ENCODE results near the gene ZBTB42.

The ZBTB42 gene

DNA sequence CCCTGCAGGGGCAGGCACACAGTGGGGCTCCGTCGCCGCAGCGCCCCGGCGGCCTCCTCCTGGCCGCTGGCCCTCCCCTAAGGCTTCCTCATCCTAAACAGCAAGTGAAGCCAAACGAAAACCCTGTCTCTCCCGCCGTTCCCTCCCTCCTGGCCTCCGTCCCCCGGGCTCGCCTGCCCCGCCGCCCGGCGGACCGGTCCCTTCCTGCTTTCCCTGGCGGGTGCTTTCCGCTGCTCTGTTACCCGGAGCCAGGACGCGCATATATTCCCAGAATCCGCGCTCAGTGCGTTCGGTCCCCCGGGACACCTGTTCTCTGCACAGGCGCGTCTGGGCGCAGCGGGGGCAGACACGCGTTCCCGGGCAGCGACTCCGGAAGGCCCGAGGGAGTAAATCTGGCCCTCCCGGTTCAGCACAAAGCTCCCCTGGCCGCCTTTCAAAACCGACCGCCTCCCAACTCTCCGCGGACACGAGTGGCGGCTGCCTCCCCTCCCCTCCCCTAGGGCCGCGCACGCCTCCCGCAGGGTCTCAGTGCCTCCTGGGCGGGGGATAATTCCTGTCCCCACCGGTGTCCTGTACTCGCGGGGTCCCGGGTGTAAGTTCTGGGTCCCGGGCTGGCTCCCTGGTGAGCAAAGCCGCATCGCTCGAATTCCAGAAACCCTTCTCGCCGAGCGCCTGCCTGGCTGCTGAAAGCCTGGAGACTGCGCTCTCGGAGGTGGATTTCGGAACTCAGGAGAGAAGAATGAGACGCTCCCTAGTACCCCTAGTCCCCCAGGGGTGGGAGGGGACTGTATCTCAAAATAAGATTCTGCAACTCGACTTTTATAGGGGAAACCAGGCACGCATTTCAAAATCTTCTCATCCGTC, 42.8 kb downstream of the ZBTB42 start:
- peaks cover 100% of the 10 kb centered on the region for H3K27me3 Mint-ChIP-seq (ENCODE audit: low read depth, poor library complexity)
- peaks cover 29% of the 10 kb centered on the region for H3K9me3 Mint-ChIP-seq
- H3K4me1 Mint-ChIP-seq, result peaks cover 12% of the 10 kb centered on the region
- peak overlapping the region; percentile 77 for H3K4me3 Mint-ChIP-seq
- H3K27ac Mint-ChIP-seq, result no peak overlapping the region
- TF ChIP-seq, protein P1, sequence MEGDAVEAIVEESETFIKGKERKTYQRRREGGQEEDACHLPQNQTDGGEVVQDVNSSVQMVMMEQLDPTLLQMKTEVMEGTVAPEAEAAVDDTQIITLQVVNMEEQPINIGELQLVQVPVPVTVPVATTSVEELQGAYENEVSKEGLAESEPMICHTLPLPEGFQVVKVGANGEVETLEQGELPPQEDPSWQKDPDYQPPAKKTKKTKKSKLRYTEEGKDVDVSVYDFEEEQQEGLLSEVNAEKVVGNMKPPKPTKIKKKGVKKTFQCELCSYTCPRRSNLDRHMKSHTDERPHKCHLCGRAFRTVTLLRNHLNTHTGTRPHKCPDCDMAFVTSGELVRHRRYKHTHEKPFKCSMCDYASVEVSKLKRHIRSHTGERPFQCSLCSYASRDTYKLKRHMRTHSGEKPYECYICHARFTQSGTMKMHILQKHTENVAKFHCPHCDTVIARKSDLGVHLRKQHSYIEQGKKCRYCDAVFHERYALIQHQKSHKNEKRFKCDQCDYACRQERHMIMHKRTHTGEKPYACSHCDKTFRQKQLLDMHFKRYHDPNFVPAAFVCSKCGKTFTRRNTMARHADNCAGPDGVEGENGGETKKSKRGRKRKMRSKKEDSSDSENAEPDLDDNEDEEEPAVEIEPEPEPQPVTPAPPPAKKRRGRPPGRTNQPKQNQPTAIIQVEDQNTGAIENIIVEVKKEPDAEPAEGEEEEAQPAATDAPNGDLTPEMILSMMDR (IDR thresholded peaks at IDR 0.05), result no peak
- DNase-seq, result peak; percentile 58
- H3K36me3 Mint-ChIP-seq (ENCODE audit: low read depth), result no peaks in the 10 kb centered on the region

DNA sequence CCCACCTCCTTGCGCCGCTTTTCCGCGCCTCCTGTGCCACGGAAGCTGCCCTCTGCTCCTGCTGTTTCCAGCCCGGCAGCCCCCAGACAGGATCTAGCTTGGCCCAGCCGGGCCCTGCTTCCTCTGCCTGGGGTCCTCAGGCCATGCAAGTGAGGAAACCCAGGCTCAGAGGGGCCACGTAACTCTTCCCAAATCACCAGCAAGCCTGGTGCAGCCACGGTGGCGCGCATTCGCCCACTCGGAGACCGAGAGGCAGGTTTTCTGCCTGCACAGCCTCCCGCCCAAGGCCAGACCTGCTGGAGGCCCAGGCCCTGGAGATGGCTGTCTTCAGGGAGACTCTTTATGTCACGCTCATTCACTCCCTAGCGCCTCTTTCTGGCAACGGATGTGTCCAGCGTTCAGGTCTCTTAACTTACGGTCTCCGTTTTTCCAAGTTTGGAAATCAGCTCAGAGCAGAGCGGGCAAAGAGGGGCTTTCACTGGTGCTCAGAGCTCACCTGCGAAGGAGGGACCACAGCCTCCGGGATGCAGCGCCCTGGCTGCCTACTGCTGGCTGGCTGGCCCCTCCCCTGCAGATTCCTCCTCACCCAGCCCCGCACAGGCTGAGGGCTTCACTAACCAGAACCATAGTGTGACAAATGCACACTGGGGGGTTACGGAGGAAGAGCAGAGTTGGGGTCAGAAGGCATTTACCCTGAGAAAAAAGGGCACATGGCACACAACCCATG, 43.6 kb downstream of the ZBTB42 start:
- Mint-ChIP-seq H3K9me3 (peaks cover 23% of the 10 kb centered on the region), H3K27me3 (ENCODE audit: low read depth, poor library complexity) (peaks cover 99% of the 10 kb centered on the region), H3K4me3 (peak overlapping the region; percentile 77), H3K27ac (no peak overlapping the region), H3K36me3 (ENCODE audit: low read depth) (no peaks in the 10 kb centered on the region), H3K4me1 (peaks cover 12% of the 10 kb centered on the region)
- no peak for DNase-seq
- TF ChIP-seq, protein P1 (IDR thresholded peaks at IDR 0.05), result no peak

DNA sequence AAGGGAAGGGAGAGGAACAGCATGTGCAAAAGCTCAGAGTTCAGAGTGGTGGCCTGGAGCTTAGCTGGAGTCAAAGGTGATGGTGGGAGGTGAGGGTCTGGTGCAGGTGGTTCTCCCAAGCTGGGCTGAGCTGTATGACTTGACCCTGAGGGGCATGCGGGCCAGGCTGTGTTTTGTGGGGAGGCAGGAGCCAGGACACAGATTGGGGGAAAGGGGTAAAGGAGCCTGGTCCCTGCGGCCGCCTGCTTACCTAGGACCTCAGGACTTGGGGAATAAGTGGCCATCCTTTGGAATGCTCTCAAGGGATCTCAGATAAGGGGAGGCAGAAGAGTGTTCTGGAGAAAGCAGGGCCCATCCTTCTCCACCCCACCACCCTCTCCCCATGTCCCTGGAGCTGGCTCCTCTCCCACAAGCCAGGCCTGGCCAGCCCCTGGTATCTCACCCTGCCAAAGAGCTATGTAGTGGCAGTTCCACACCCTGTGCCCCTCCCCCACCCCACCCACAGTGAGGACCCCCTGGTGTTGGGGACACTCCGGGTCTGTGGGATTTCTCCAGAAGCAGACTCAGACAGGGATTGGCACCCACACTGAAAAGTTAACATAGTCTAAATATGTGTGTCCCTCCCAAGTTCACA, 44.2 kb downstream of the ZBTB42 start:
- DNase-seq, result no peak
- Mint-ChIP-seq H3K27ac (no peak overlapping the region), H3K9me3 (peaks cover 23% of the 10 kb centered on the region), H3K36me3 (ENCODE audit: low read depth) (no peaks in the 10 kb centered on the region), H3K27me3 (ENCODE audit: low read depth, poor library complexity) (peaks cover 97% of the 10 kb centered on the region), H3K4me3 (no peak overlapping the region), H3K4me1 (peaks cover 12% of the 10 kb centered on the region)
- TF ChIP-seq, protein P1 (IDR thresholded peaks at IDR 0.05), result no peak

DNA sequence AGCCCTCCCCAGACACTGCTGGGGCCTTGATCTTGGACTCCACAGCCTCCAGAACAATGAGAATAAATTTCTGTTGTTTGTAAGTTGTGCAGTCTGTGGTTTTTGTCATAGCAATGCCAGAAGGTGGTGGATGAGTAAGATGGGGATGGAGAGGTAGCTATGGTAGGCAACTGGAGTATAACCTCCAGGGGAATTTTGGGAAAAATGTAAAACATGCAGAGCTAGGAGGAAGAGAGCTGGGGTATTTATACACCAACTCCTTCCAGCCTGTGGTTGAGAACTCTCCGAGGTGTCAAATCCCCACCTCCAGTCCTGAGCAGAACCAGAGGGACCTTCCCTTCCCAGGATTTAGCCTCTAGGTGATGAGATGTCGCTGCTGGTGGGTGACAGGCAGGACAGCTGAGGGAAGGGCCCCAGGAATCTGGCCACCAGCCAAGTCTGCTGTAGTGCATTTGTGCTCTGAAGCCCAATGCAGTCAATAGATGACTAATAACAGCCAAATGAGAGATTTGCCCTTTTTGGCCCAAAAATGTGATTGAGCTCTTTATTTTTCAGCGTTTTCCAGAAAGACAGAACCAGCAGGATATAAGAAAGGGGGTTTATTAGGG, 45.0 kb downstream of the ZBTB42 start:
- H3K27ac Mint-ChIP-seq, result peak overlapping the region; percentile 37
- no peak for DNase-seq
- TF ChIP-seq, protein P1 (IDR thresholded peaks at IDR 0.05), result no peak
- peaks cover 15% of the 10 kb centered on the region for H3K9me3 Mint-ChIP-seq
- peaks cover 12% of the 10 kb centered on the region for H3K4me1 Mint-ChIP-seq
- no peak overlapping the region for H3K4me3 Mint-ChIP-seq
- peaks cover 97% of the 10 kb centered on the region for H3K27me3 Mint-ChIP-seq (ENCODE audit: low read depth, poor library complexity)
- no peaks in the 10 kb centered on the region for H3K36me3 Mint-ChIP-seq (ENCODE audit: low read depth)

DNA sequence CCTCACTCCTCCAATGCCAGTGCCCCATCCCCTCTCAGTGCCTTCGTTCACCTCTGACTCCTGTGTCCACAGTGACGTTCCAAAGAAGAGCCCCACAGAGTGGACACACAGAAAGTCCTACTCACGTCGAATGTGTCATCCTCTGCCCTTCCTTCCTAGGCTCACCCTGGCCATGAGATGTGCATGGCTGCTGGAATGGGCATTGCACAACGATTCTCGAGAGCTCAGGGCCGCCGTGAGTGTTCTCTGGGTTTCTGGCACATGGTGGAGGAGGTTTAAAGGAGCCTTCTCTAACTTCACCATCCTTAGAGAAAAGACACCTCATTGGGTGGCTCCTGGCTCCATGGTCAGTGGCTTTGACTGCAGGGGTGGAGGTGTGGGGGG, 51.4 kb downstream of the ZBTB42 start:
- Mint-ChIP-seq H3K27me3 (ENCODE audit: low read depth, poor library complexity) (peaks cover 85% of the 10 kb centered on the region), H3K36me3 (ENCODE audit: low read depth) (no peaks in the 10 kb centered on the region)
- TF ChIP-seq, protein P1 (IDR thresholded peaks at IDR 0.05), result no peak

More for the DNA sequence above, 51.4 kb downstream of the ZBTB42 start:
- Mint-ChIP-seq H3K4me1 (no peaks in the 10 kb centered on the region), H3K27ac (no peak overlapping the region), H3K4me3 (no peak overlapping the region), H3K9me3 (peaks cover 9% of the 10 kb centered on the region)
- DNase-seq, result no peak
